Muscle layer of colon (tissue), 2 donors: ENCODE results near the gene MTERF4.
"Not testable (repeated sequence)": the region's sequence is repeated elsewhere in the genome, so short reads cannot be mapped to it uniquely, and the experiment has no call there.

Source experiments
- H3K27ac ChIP-seq: one replicate; pipeline ENCODE4 v1.7.0; 2013; ENCODE audit warnings: low read depth, mild to moderate bottlenecking, low read length, moderate library complexity
- H3K27me3 ChIP-seq, 2 donors: one replicate each; pipeline ENCODE4 v1.7.0; 2013; ENCODE audit warnings: low read length in 2 of 2, mild to moderate bottlenecking in 2 of 2; ENCODE audit not compliant: insufficient read depth in 2 of 2, control insufficient read depth in 1 of 2
- H3K36me3 ChIP-seq: one replicate; pipeline ENCODE4 v1.7.0; 2013; ENCODE audit warnings: mild to moderate bottlenecking, low read length; ENCODE audit not compliant: insufficient read depth
- H3K4me1 ChIP-seq: one replicate; pipeline ENCODE4 v1.7.0; 2013; ENCODE audit warnings: mild to moderate bottlenecking, low read length; ENCODE audit not compliant: insufficient read depth
- H3K4me3 ChIP-seq, 2 donors: one replicate each; pipeline ENCODE4 v1.7.0; 2013; ENCODE audit warnings: low read length in 2 of 2, low read depth in 1 of 2, mild to moderate bottlenecking in 1 of 2, moderate library complexity in 1 of 2
- H3K9ac ChIP-seq: one replicate; pipeline ENCODE4 v1.7.0; 2013; ENCODE audit warnings: low read length
- H3K9me3 ChIP-seq: one replicate; pipeline ENCODE4 v1.7.0; 2013; ENCODE audit warnings: mild to moderate bottlenecking, low read length
- donor health status: abdominal sarcoma.
- donor health status: Adenocarcinoma of cecum.

The MTERF4 gene

GRCh38 chr2:241109210-241110088 is 7.4 kb upstream of the MTERF4 start:
- no peaks in the 10 kb centered on the region for H3K4me1 ChIP-seq
- no peak overlapping the region for H3K4me3 ChIP-seq
- H3K27ac ChIP-seq = no peak overlapping the region
- H3K36me3 ChIP-seq = no peaks in the 10 kb centered on the region
- no peaks in the 10 kb centered on the region for H3K9me3 ChIP-seq
- H3K27me3 ChIP-seq = no peaks in the 10 kb centered on the region
- no peak overlapping the region for H3K9ac ChIP-seq

- Histone ChIP-seq H3K4me1 (no peaks in the 10 kb centered on the region), H3K27ac (no peak overlapping the region), H3K9me3 (no peaks in the 10 kb centered on the region), H3K9ac (no peak overlapping the region), H3K36me3 (no peaks in the 10 kb centered on the region), H3K27me3 (no peaks in the 10 kb centered on the region), H3K4me3 (no peak overlapping the region)
Measured at GRCh38 chr2:241108271-241109209, 6.5 kb upstream of the MTERF4 start.

- Histone ChIP-seq H3K9ac (no peak overlapping the region), H3K27ac (no peak overlapping the region), H3K9me3 (no peaks in the 10 kb centered on the region), H3K4me3 (no peak overlapping the region), H3K27me3 (no peaks in the 10 kb centered on the region), H3K36me3 (no peaks in the 10 kb centered on the region), H3K4me1 (peaks cover 8% of the 10 kb centered on the region)
Measured at GRCh38 chr2:241107031-241107783, 5.1 kb upstream of the MTERF4 start.

- peaks cover 17% of the 10 kb centered on the region for H3K4me1 ChIP-seq
- H3K4me3 ChIP-seq = no peak overlapping the region
- no peaks in the 10 kb centered on the region for H3K9me3 ChIP-seq
- H3K9ac ChIP-seq = no peak overlapping the region
- no peak overlapping the region for H3K27ac ChIP-seq
- no peaks in the 10 kb centered on the region for H3K36me3 ChIP-seq
- no peaks in the 10 kb centered on the region for H3K27me3 ChIP-seq
Measured at GRCh38 chr2:241105641-241106040, 3.6 kb upstream of the MTERF4 start.

GRCh38 chr2:241104611-241105010 is 2.5 kb upstream of the MTERF4 start:
- not testable (repeated sequence) for H3K9ac ChIP-seq, H3K9me3 ChIP-seq, H3K4me3 ChIP-seq, H3K27me3 ChIP-seq, H3K36me3 ChIP-seq, H3K27ac ChIP-seq
- H3K4me1 ChIP-seq = peaks cover 20% of the 10 kb centered on the region

DNA sequence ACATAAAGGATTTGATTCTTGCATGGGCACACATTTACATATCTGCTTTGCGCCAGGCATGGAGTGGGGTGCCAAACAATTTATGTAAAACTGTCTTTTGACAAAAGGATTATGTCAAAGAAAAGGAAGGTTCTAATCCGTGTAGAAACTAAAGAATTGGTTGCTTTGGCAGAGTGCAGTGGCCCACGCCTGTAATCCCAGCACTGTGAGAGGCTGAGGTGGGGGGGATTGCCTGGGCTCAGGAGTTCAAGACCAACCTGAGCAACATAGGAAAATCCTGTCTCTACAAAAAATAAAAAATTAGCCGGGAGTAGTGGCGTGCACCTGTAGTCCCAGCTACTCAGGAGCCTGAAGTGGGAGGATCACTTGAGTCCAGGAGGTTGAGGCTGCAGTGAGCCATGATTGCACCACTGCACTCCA is 1.1 kb upstream of the MTERF4 start:
- Histone ChIP-seq H3K27ac (no peak overlapping the region), H3K4me1 (peaks cover 20% of the 10 kb centered on the region), H3K36me3 (no peaks in the 10 kb centered on the region), H3K9me3 (no peaks in the 10 kb centered on the region), H3K27me3 (no peaks in the 10 kb centered on the region), H3K9ac (peak overlapping the region; percentile 17), H3K4me3 (peak overlapping the region; percentile 53 to 91)

DNA sequence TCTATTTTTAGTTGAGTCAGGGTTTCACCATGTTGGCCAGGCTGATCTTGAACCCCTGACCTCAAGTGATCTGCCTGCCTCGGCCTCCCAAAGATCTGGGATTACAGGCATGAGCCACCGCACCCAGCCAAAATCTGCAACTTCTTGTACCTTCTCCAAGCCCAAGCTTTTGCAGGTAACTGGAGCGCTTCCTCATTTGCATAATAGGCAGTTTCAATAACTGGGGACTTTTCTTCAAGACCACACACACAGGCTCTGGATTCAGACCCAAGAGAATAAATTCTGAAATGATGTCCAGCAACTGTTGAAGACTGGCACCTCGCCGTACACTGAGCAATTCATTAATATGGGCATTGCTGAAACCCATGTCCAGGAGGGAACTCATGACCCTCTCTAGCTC is 2.8 kb downstream of the MTERF4 start:
- Histone ChIP-seq H3K9ac (no peak overlapping the region), H3K4me3 (no peak overlapping the region), H3K36me3 (peaks cover 33% of the 10 kb centered on the region), H3K9me3 (no peaks in the 10 kb centered on the region), H3K27ac (no peak overlapping the region), H3K27me3 (no peaks in the 10 kb centered on the region), H3K4me1 (peaks cover 20% of the 10 kb centered on the region)

DNA sequence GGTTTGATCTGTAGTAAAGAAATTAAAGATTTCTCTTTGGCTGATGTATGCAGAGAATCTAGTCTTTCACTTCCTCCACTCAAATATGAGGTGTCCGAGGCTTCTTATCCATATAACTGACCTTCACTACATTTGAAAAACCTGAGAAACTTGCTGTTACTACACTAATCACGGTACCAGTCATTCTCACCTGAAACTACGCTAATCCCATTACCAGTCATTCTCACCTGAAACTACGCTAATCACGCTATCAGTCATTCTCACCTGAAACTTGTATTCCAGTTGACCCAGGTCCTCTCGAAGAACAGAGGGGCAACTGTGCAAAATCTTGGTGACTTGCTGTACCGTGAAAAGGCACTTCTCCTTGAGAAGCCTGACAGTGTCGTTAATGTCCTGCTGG is 5.1 kb downstream of the MTERF4 start:
- no peak overlapping the region for H3K9ac ChIP-seq
- no peaks in the 10 kb centered on the region for H3K27me3 ChIP-seq
- H3K9me3 ChIP-seq = no peaks in the 10 kb centered on the region
- no peak overlapping the region for H3K27ac ChIP-seq
- peaks cover 46% of the 10 kb centered on the region for H3K36me3 ChIP-seq
- peaks cover 13% of the 10 kb centered on the region for H3K4me1 ChIP-seq
- no peak overlapping the region for H3K4me3 ChIP-seq

DNA sequence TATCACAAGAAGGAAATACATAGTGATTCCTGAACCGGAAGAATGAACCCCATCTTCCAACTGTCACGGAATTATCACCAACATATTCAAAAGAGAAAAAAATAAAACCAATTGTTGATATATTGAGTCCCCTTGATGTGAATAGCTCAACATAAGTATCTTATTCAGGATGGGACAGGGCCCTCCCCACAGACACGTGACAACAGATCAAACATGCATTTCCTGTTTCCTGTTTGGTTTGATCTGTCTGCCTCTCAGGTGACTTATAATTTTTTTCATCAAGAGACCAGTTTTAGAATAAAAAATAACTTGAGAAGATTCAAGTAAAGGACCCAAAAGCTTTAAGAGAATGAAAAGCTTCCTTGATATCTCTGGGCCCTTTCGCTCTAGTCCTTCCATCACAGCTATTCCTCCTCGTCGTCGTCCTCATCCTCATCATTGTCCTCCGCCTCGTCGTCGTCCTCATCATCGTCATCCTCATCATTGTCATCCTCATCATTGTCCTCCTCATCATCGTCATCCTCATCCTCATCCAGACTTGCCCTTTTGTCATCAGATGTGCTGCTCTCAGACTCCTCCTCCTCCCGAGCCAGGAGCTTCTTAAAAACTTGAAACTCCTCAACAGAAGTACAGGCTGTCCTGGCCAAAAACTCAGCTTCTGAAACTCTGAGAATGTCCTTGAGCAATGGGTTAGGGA is 6.3 kb downstream of the MTERF4 start:
- H3K9ac ChIP-seq = no peak overlapping the region

GRCh38 chr2:241094924-241095420 is 7.1 kb downstream of the MTERF4 start:
- H3K4me1 ChIP-seq = no peaks in the 10 kb centered on the region
- no peaks in the 10 kb centered on the region for H3K9me3 ChIP-seq
- H3K4me3 ChIP-seq = no peak overlapping the region
- H3K36me3 ChIP-seq = peaks cover 53% of the 10 kb centered on the region
- H3K27ac ChIP-seq = no peak overlapping the region
- no peak overlapping the region for H3K9ac ChIP-seq
- no peaks in the 10 kb centered on the region for H3K27me3 ChIP-seq

More for the DNA sequence above, 6.3 kb downstream of the MTERF4 start:
- no peak overlapping the region for H3K27ac ChIP-seq
- H3K27me3 ChIP-seq = no peaks in the 10 kb centered on the region
- H3K9me3 ChIP-seq = no peaks in the 10 kb centered on the region
- peaks cover 4% of the 10 kb centered on the region for H3K4me1 ChIP-seq
- H3K4me3 ChIP-seq = no peak overlapping the region
- H3K36me3 ChIP-seq = peaks cover 53% of the 10 kb centered on the region
